ENCODE data around the gene CHURC1.

The CHURC1 gene

GRCh38 chr14:64870160-64870559 is 44.1 kb upstream of the CHURC1 start:
- no peak overlapping the region for H3K4me3 ChIP-seq (ENCODE audit: low read depth, low read length)

DNA sequence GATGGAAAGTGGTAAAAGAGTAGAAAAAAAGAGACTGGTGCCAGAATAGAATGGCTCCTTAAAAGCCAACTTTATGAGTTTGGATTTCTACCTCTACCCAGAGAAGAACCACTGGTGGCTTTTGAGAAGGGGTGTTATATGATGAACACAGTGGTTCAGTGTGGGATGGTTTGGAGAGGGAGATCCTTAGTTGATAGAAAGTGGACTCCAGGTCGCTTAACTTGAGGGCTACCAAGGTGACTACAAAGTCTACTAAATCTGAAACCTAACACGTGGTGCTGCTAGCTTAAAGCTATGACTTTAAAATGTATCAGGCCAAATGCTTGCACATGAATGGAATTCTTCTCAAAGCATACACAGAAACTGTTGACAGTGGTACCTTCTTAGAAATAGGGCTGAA is 42.9 kb upstream of the CHURC1 start:
- in situ Hi-C loops (cut with HindIII; ENCODE audit: low pct_ligation_motif_present, low sequenced_read_pairs) = no loop called here
- TF ChIP-seq CTCF (IDR thresholded peaks at IDR 0.05; ENCODE audit: low read depth, low read length, missing control alignments) = no peak
- no peaks in the 10 kb centered on the region for H3K36me3 ChIP-seq (replicated peaks)

More at GRCh38 chr14:64870160-64870559, 44.1 kb upstream of the CHURC1 start:
- no peak for TF ChIP-seq CTCF (IDR thresholded peaks at IDR 0.05; ENCODE audit: low read depth, low read length, missing control alignments)
- no peak for DNase-seq
- no peak overlapping the region for H3K27ac ChIP-seq
- peaks cover 3% of the 10 kb centered on the region for H3K27me3 ChIP-seq (replicated peaks)
- no peaks in the 10 kb centered on the region for H3K36me3 ChIP-seq (replicated peaks)
- in situ Hi-C loops (cut with HindIII; ENCODE audit: low pct_ligation_motif_present, low sequenced_read_pairs) = no loop called here

DNA sequence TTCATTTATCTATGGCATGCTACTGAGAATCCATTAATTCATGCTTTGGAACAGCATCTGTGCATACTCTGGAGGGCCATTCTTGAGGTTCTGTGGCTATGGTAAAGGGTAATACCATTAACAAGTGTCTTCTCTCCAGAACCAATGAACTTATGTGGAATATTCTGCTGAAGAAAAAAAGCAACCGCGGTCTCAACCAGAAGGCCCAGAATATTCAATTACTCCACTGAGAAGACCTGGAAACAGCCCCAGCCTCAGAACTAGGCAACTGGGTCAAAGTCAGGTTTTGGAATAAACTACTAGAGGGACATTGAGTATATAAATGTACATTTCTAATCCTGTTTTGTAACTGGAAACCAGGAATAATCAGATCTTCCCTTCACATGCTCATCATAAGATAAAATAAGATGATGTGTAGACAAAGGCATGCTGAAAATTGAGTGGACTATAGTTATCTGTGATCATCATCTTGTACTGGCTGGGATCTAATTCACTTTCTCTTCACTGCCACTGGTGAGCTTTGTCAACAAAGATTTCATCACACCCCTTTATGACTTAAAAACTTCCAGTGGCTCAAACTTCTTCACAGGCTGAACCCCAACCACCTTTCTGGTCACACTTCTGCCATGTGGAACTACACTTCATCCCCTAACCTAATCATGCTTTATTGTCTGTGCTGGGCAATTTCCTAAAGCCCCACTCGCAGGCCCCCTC is 40.6 kb upstream of the CHURC1 start:
- no peak for TF ChIP-seq CTCF (IDR thresholded peaks at IDR 0.05; ENCODE audit: low read depth, low read length, missing control alignments)
- peak; percentile 15 for DNase-seq
- in situ Hi-C loops (cut with HindIII; ENCODE audit: low pct_ligation_motif_present, low sequenced_read_pairs) = no loop called here
- Histone ChIP-seq H3K27me3 (replicated peaks) (peaks cover 35% of the 10 kb centered on the region), H3K36me3 (replicated peaks) (no peaks in the 10 kb centered on the region), H3K4me3 (ENCODE audit: low read depth, low read length) (no peak overlapping the region), H3K27ac (no peak overlapping the region)

More for the DNA sequence above, 42.9 kb upstream of the CHURC1 start:
- DNase-seq = no peak
- Histone ChIP-seq H3K4me3 (ENCODE audit: low read depth, low read length) (no peak overlapping the region), H3K27ac (no peak overlapping the region), H3K27me3 (replicated peaks) (peaks cover 11% of the 10 kb centered on the region)

GRCh38 chr14:64875350-64875749 is 38.9 kb upstream of the CHURC1 start:
- no peak for TF ChIP-seq CTCF (IDR thresholded peaks at IDR 0.05; ENCODE audit: low read depth, low read length, missing control alignments)
- no peaks in the 10 kb centered on the region for H3K36me3 ChIP-seq (replicated peaks)
- H3K27me3 ChIP-seq (replicated peaks) = peaks cover 50% of the 10 kb centered on the region
- DNase-seq = no peak
- no peak overlapping the region for H3K4me3 ChIP-seq (ENCODE audit: low read depth, low read length)
- in situ Hi-C loops (cut with HindIII; ENCODE audit: low pct_ligation_motif_present, low sequenced_read_pairs) = no loop called here
- H3K27ac ChIP-seq = no peak overlapping the region

GRCh38 chr14:64877846-64878245 is 36.4 kb upstream of the CHURC1 start:
- in situ Hi-C loops (cut with HindIII; ENCODE audit: low pct_ligation_motif_present, low sequenced_read_pairs) = no loop called here
- TF ChIP-seq CTCF (IDR thresholded peaks at IDR 0.05; ENCODE audit: low read depth, low read length, missing control alignments) = no peak
- Histone ChIP-seq H3K4me3 (ENCODE audit: low read depth, low read length) (no peak overlapping the region), H3K36me3 (replicated peaks) (no peaks in the 10 kb centered on the region), H3K27me3 (replicated peaks) (peaks cover 64% of the 10 kb centered on the region), H3K27ac (no peak overlapping the region)
- no peak for DNase-seq

Measured in brain microvascular endothelial cell (primary cell).